H1 (cell line): ENCODE measurements around the gene KCNMB1. TPM values are rescaled to one million over a fixed set of nuclear protein-coding genes. Genes with fewer than 3 reads are reported as not detected.

Source experiments
- CTCF ChIA-PET: fragments of 300-600 bp; sonication (Branson Sonifier 250); formaldehyde crosslinking; loops from one replicate; lab custom pipeline; 2021; ENCODE audit not compliant: partially characterized antibody; lab: Charles Lee
- POLR2A ChIA-PET: fragments of 300-600 bp; sonication (Branson Sonifier 250); formaldehyde crosslinking; loops from one replicate; lab custom pipeline; 2021; ENCODE audit warnings: inconsistent platforms; ENCODE audit not compliant: partially characterized antibody; lab: Charles Lee
- DNase-seq, 2 experiments: peaks; one replicate each; pipeline versions ENCODE4 v3.0.0 to v3.0.0-alpha.2; 2010 to 2022; ENCODE audit warnings: low spot score in 2 of 2, low read depth in 1 of 2, mixed read lengths in 1 of 2
- FAIRE-seq: peaks from 2 replicates; lab custom pipeline; 2011; peaks lifted over from hg19 to GRCh38; lab: Jason Lieb, UNC
- H2AFZ ChIP-seq: 2 replicates; pipeline ENCODE4 v1.8.1; 2012; ENCODE audit warnings: low read length, inconsistent platforms
- H2AK5ac ChIP-seq: 2 replicates; pipeline ENCODE4 v1.6.1; 2013; ENCODE audit warnings: low read depth, low read length
- H2BK120ac ChIP-seq: replicated peaks from 2 replicates; pipeline ENCODE3; 2013; ENCODE audit warnings: low read depth, low read length, inconsistent platforms
- H2BK12ac ChIP-seq: 2 replicates; pipeline ENCODE4 v1.6.1; 2013; ENCODE audit warnings: low read depth, low read length
- H2BK15ac ChIP-seq: 2 replicates; pipeline ENCODE4 v1.6.1; 2013; ENCODE audit warnings: low read length
- H2BK20ac ChIP-seq: 2 replicates; pipeline ENCODE4 v1.6.1; 2013; ENCODE audit warnings: low read length
- H2BK5ac ChIP-seq: 2 replicates; pipeline ENCODE4 v1.6.1; 2013; ENCODE audit warnings: low read depth, low read length
- H3K14ac ChIP-seq: 2 replicates; pipeline ENCODE4 v1.6.1; 2013; ENCODE audit warnings: inconsistent platforms; ENCODE audit not compliant: insufficient read length
- H3K18ac ChIP-seq: 2 replicates; pipeline ENCODE4 v1.6.1; 2013; ENCODE audit warnings: low read length; ENCODE audit errors: extremely low read depth
- H3K23ac ChIP-seq: 2 replicates; pipeline ENCODE4 v1.6.1; 2013; ENCODE audit warnings: inconsistent platforms; ENCODE audit not compliant: insufficient read length
- H3K23me2 ChIP-seq: 2 replicates; pipeline ENCODE4 v1.6.1; 2013; ENCODE audit warnings: low read depth, low read length
- H3K27ac ChIP-seq: 2 replicates; pipeline ENCODE4 v1.6.1; 2011; ENCODE audit warnings: low read depth, low read length, inconsistent platforms
- H3K27me3 ChIP-seq, 4 experiments: replicated peaks in 1 of 4; 1 replicate in 1 of 4; 2 replicates in 3 of 4; pipeline versions ENCODE4 v1.6.1 to v1.8.1; 2011 to 2013; ENCODE audit warnings: low read length in 3 of 4, mild to moderate bottlenecking in 3 of 4, inconsistent platforms in 2 of 4, mixed read lengths in 2 of 4, moderate library complexity in 1 of 4; ENCODE audit not compliant: control insufficient read depth in 3 of 4, insufficient read depth in 3 of 4; ENCODE audit errors: extremely low read depth in 1 of 4
- H3K36me3 ChIP-seq, 4 experiments: 2 replicates each; pipeline versions ENCODE4 v1.6.1 to v1.8.1; 2011 to 2013; ENCODE audit warnings: mild to moderate bottlenecking in 4 of 4, low read length in 3 of 4, moderate library complexity in 2 of 4, control low read depth in 1 of 4, inconsistent platforms in 1 of 4; ENCODE audit not compliant: insufficient read depth in 4 of 4, control insufficient read depth in 2 of 4
- H3K4ac ChIP-seq: replicated peaks from 2 replicates; pipeline ENCODE3; 2013; ENCODE audit warnings: low read length, low read depth, mixed read lengths, inconsistent platforms; ENCODE audit not compliant: insufficient read length
- H3K4me1 ChIP-seq, 4 experiments: replicated peaks in 1 of 4; 1 replicate in 1 of 4; 2 replicates in 3 of 4; pipeline versions ENCODE4 v1.6.1 to v1.8.1; 2011 to 2013; ENCODE audit warnings: low read length in 3 of 4, inconsistent platforms in 2 of 4, mixed read lengths in 1 of 4; ENCODE audit not compliant: insufficient read depth in 4 of 4, control insufficient read depth in 3 of 4
- H3K4me2 ChIP-seq, 2 experiments: 2 replicates each; pipeline versions ENCODE4 v1.6.1 to v1.8.1; 2011 to 2013; ENCODE audit warnings: low read depth in 2 of 2, low read length in 2 of 2, control low read depth in 1 of 2, inconsistent platforms in 1 of 2, mild to moderate bottlenecking in 1 of 2; ENCODE audit not compliant: insufficient read depth in 1 of 2
- H3K4me3 ChIP-seq, 4 experiments: fragments of 200-600, 300-600 bp in 1 of 4; sonication (generic), shearing (Covaris generic), sonication (Bioruptor Twin) in 1 of 4; 2 replicates each; pipeline versions ENCODE4 v1.5.1 to v1.8.1; 2011 to 2016; ENCODE audit warnings: low read length in 4 of 4, low read depth in 3 of 4, control low read depth in 2 of 4, inconsistent platforms in 2 of 4, mild to moderate bottlenecking in 2 of 4, mixed read lengths in 1 of 4, moderate library complexity in 1 of 4; ENCODE audit not compliant: insufficient read depth in 2 of 4; ENCODE audit errors: extremely low read depth in 1 of 4
- H3K56ac ChIP-seq: replicated peaks from 2 replicates; pipeline ENCODE3; 2013; ENCODE audit warnings: low read depth, mild to moderate bottlenecking, mixed read lengths, low read length, inconsistent platforms; ENCODE audit not compliant: insufficient read length
- H3K79me1 ChIP-seq: 2 replicates; pipeline ENCODE4 v1.6.1; 2013; ENCODE audit warnings: low read depth, low read length, control low read depth
- H3K79me2 ChIP-seq, 2 experiments: 2 replicates each; pipeline versions ENCODE4 v1.6.1 to v1.8.1; 2012 to 2013; ENCODE audit warnings: low read length in 2 of 2, mild to moderate bottlenecking in 2 of 2, inconsistent platforms in 1 of 2; ENCODE audit not compliant: insufficient read depth in 2 of 2, control insufficient read depth in 1 of 2
- H3K9ac ChIP-seq, 4 experiments: replicated peaks in 1 of 4; 1 replicate in 1 of 4; 2 replicates in 3 of 4; pipeline versions ENCODE4 v1.6.1 to v1.8.1; 2011 to 2013; ENCODE audit warnings: low read depth in 3 of 4, low read length in 3 of 4, control low read depth in 2 of 4, mild to moderate bottlenecking in 2 of 4, moderate library complexity in 2 of 4, inconsistent platforms in 1 of 4; ENCODE audit errors: extremely low read depth in 1 of 4
- H3K9me3 ChIP-seq, 2 experiments: 2 replicates each; pipeline versions ENCODE4 v1.6.1 to v1.8.1; 2012 to 2013; ENCODE audit warnings: mild to moderate bottlenecking in 2 of 2, moderate library complexity in 2 of 2, control low read depth in 1 of 2, inconsistent platforms in 1 of 2, low read depth in 1 of 2, low read length in 1 of 2, mixed read lengths in 1 of 2; ENCODE audit not compliant: insufficient read depth in 2 of 2
- H4K20me1 ChIP-seq, 2 experiments: replicated peaks in 1 of 2; 2 replicates each; pipeline versions ENCODE3 to v1.8.1; 2011 to 2013; ENCODE audit warnings: inconsistent platforms in 2 of 2, low read length in 2 of 2, mild to moderate bottlenecking in 1 of 2; ENCODE audit not compliant: insufficient read depth in 2 of 2, control insufficient read depth in 1 of 2
- H4K5ac ChIP-seq: 2 replicates; pipeline ENCODE4 v1.6.1; 2013; ENCODE audit warnings: low read length, low read depth, mixed read lengths, inconsistent platforms; ENCODE audit not compliant: insufficient read length
- H4K8ac ChIP-seq: 2 replicates; pipeline ENCODE4 v1.8.0; 2013; ENCODE audit warnings: mild to moderate bottlenecking, moderate library complexity, low read length, inconsistent platforms; ENCODE audit not compliant: insufficient read depth; ENCODE audit errors: extremely low read depth
- H4K91ac ChIP-seq: replicated peaks from 2 replicates; pipeline ENCODE3; 2013; ENCODE audit warnings: low read length, mixed read lengths, inconsistent platforms; ENCODE audit not compliant: insufficient read length
- ASH2L ChIP-seq: fragments of 200-600, 300-600 bp; sonication (generic); IDR thresholded peaks from one replicate; pipeline ENCODE4 v1.7.1; 2017; ENCODE audit warnings: low read length
- HDAC6 ChIP-seq: IDR thresholded peaks from one replicate; pipeline ENCODE4 v1.7.1; 2012; ENCODE audit warnings: low read depth, mild to moderate bottlenecking, inconsistent platforms, low read length, moderate library complexity
- POLR2A ChIP-seq, 2 experiments: IDR thresholded peaks; 1 replicate in 1 of 2; 2 replicates in 1 of 2; pipeline ENCODE4 v1.6.1; 2011; ENCODE audit warnings: low read depth in 2 of 2, low read length in 2 of 2, mild to moderate bottlenecking in 2 of 2; ENCODE audit errors: control extremely low read depth in 1 of 2
- POLR2AphosphoS5 ChIP-seq: IDR thresholded peaks from 2 replicates; pipeline ENCODE4 v1.6.1; 2011; ENCODE audit warnings: low read depth, low read length
- SIRT6 ChIP-seq: IDR thresholded peaks from one replicate; pipeline ENCODE4 v1.7.1; 2012; ENCODE audit warnings: low read length, inconsistent platforms
- TCF12 ChIP-seq: IDR thresholded peaks from 2 replicates; pipeline ENCODE4 v1.6.1; 2011; ENCODE audit warnings: low read depth, mild to moderate bottlenecking, low read length
- WGBS, 2 experiments: shearing (Covaris generic) in 1 of 2; methylation state at CpG; one replicate each; pipeline versions ENCODE4 v1.1.6 to v1.1.7; 2013 to 2015; ENCODE audit warnings: low lambda C conversion rate in 2 of 2, mixed read lengths in 2 of 2, inconsistent platforms in 1 of 2, low coverage in 1 of 2, missing lambda C conversion rate in 1 of 2; ENCODE audit not compliant: insufficient replicate concordance in 2 of 2, insufficient coverage in 1 of 2, insufficient read length in 1 of 2; ENCODE audit errors: extremely low coverage in 1 of 2, missing lambda C conversion rate in 1 of 2; 5-methylcytosine and 5-hydroxymethylcytosine counted together
- polyA plus RNA-seq, 7 experiments: library from polyadenylated mRNA; depleted of rRNA in 3 of 7; stranded (reverse) in 5 of 7; unstranded in 2 of 7; fragments of >200 nt in 5 of 7; fragments of 200-250 nt in 2 of 7; gene quantifications; 1 replicate in 5 of 7; 2 replicates in 1 of 7; 4 replicates in 1 of 7; pipeline versions ENCODE4 v1.2.1 to v1.2.3, GENCODE V29; 2011 to 2013; ENCODE audit warnings: missing spikeins in 2 of 7, mixed read lengths in 2 of 7
- total RNA-seq: library from RNA; stranded (reverse); fragmentation: NEBNext Ultra II Directional; extraction: Animal tissue kit (Norgen Biotek cat#: 25700); gene quantifications from 2 replicates; pipeline ENCODE4 v1.2.1, GENCODE V29; 2021
- TF ChIP-seq, protein P1 (sequence below): IDR thresholded peaks from 2 replicates; pipeline ENCODE4 v1.6.1; 2011; ENCODE audit warnings: low read depth, mild to moderate bottlenecking, low read length; ENCODE audit not compliant: insufficient read depth

Gene KCNMB1
- total and polyA plus RNA-seq, 2 of the 8 experiments (the other 6 are each of a cell fraction or from before 2014, with no cell fraction given): 0.08 to 0.19 TPM

DNA sequence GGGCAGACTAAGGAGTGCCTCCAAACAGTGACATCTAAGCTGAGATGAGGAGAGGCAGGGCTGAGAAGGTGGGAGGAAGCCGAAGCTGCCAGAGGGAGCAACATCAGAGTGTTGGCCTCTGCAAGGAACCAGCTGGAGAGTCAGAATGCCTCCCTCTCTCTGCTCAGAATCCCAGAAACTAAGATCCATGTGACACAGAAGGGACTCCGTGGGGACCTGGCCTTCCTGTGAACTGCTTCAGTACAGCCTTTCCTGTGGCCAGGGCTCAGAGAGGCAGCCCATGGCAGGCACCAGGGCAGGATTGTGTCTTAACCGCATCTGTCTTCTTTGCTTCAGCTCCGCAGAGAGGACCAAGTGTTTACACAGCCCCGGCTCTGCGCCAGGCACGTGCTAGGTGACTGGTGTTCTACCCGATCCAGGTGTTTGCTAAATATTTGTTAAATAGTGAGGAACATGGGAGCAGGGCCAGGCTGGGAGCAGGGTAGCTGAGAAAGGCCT, 33.5 kb downstream of the KCNMB1 start:
- H3K4me3 ChIP-seq: no peak overlapping the region
- H3K27ac ChIP-seq: no peak overlapping the region
- H2BK120ac ChIP-seq: no peak overlapping the region
- no peaks in the 10 kb centered on the region for H3K23me2 ChIP-seq
- H4K5ac ChIP-seq: no peak overlapping the region
- POLR2A ChIA-PET: no interaction called here
- H2BK5ac ChIP-seq: no peak overlapping the region
- H4K91ac ChIP-seq: peak overlapping the region; percentile 46
- no peaks in the 10 kb centered on the region for H3K36me3 ChIP-seq
- H3K14ac ChIP-seq: no peak overlapping the region
- no peak for TF ChIP-seq TCF12
- no peak for TF ChIP-seq POLR2A (IDR thresholded peaks at IDR 0.05; ENCODE audit: control extremely low read depth in 1 of 2, low read depth in 2 of 2, low read length in 2 of 2)
- no peak for TF ChIP-seq SIRT6
- no peak for TF ChIP-seq POLR2AphosphoS5
- TF ChIP-seq ASH2L: no peak
- TF ChIP-seq, protein P1, sequence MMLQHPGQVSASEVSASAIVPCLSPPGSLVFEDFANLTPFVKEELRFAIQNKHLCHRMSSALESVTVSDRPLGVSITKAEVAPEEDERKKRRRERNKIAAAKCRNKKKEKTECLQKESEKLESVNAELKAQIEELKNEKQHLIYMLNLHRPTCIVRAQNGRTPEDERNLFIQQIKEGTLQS: no peak
- no peak for TF ChIP-seq HDAC6
- TF ChIP-seq, all 59 proteins: peak for 0
- H4K8ac ChIP-seq: no peak overlapping the region; the same call in 1 of the 2 replicates
- DNase-seq: peak in 1 of 2 experiments; percentile 42
- H3K79me2 ChIP-seq: no peaks in the 10 kb centered on the region
- no peak overlapping the region; the same call in 1 of the 2 replicates for H2BK12ac ChIP-seq
- no peak for FAIRE-seq
- H2AFZ ChIP-seq: 0 out of 2 replicates have a peak overlapping the region, but pooled peaks have one; percentile 15
- H3K4me2 ChIP-seq: no peak overlapping the region
- peak overlapping the region; percentile 9; the same call in 1 of the 2 replicates for H2BK20ac ChIP-seq
- CTCF ChIA-PET: interaction anchor here (0.7 to 2.9 kb wide), 7 partner anchors 10 to 390 kb away, joined by 3 to 11 read pairs (median 4); no protein-coding TSS in a partner anchor
- H4K20me1 ChIP-seq: no peaks in the 10 kb centered on the region
- no peak overlapping the region for H3K4ac ChIP-seq
- H2AK5ac ChIP-seq: 0 out of 2 replicates have a peak overlapping the region, but pooled peaks have one; percentile 40
- no peak overlapping the region for H3K23ac ChIP-seq
- H3K9me3 ChIP-seq: no peaks in the 10 kb centered on the region
- peaks cover 0 to 7% (median 3%) of the 10 kb centered on the region in 4 experiments; a peak in 6 of 7 replicates for H3K27me3 ChIP-seq
- 76% methylated on average over 8 of the region's 8 CpGs; no CpG with 5 or more reads in 1 of the 2 experiments for WGBS, 2 experiments
- no peak overlapping the region for H3K9ac ChIP-seq
- H3K56ac ChIP-seq: no peak overlapping the region
- no peak overlapping the region for H3K18ac ChIP-seq
- H2BK15ac ChIP-seq: no peak overlapping the region
- no peaks in the 10 kb centered on the region for H3K79me1 ChIP-seq
- peaks cover 9 to 25% (median 16%) of the 10 kb centered on the region in 4 experiments for H3K4me1 ChIP-seq
